Ascending aorta (tissue), 2 donors: ENCODE measurements around the gene PCBP3. TPM values are rescaled to one million over a fixed set of nuclear protein-coding genes. Genes with fewer than 3 reads are reported as not detected.

ENCODE experiments used
- DNase-seq, 2 donors: peaks; one replicate each; pipeline ENCODE4 v3.0.0-alpha.2; 2019; ENCODE audit warnings: low spot score in 2 of 2
- H3K27ac ChIP-seq, 2 donors: fragments of 200-600 bp; sonication (generic); one replicate each; pipeline ENCODE4 v1.5.1; 2016 to 2017; ENCODE audit warnings: mild to moderate bottlenecking in 1 of 2
- H3K27me3 ChIP-seq: fragments of 200-600 bp; sonication (generic); one replicate; pipeline ENCODE4 v1.5.1; 2017
- H3K36me3 ChIP-seq, 2 donors: fragments of 200-600 bp; sonication (generic); one replicate each; pipeline ENCODE4 v1.5.1; 2016
- H3K4me1 ChIP-seq, 2 donors: fragments of 200-600 bp; sonication (generic); one replicate each; pipeline ENCODE4 v1.5.1; 2016 to 2017; ENCODE audit warnings: mild to moderate bottlenecking in 1 of 2
- H3K4me3 ChIP-seq, 2 donors: fragments of 200-600 bp; sonication (generic); one replicate each; pipeline ENCODE4 v1.5.1; 2016 to 2017; ENCODE audit warnings: mild to moderate bottlenecking in 1 of 2
- H3K9me3 ChIP-seq, 2 donors: fragments of 200-600 bp; sonication (generic); one replicate each; pipeline ENCODE4 v1.5.1; 2016
- intact Hi-C: fragments of 100-400 bp; cut with DNase I; formaldehyde crosslinking; loops from one replicate; pipeline ENCODE4 v1.15.1; 2023
- total RNA-seq: library from RNA; depleted of rRNA; stranded (reverse); fragments of >200 nt; gene quantifications from one replicate; pipeline ENCODE4 v1.1.0, GENCODE V29; 2016
- TF ChIP-seq, protein P1 (sequence below), 3 experiments: fragments of 200-600 bp in 2 of 3; fragments of 450-650 bp in 1 of 3; sonication (generic) in 2 of 3; IDR thresholded peaks; one replicate each; pipeline ENCODE4 v1.5.1; 2016 to 2019; ENCODE audit warnings: antibody characterized with exemption in 3 of 3, mild to moderate bottlenecking in 1 of 3, moderate library complexity in 1 of 3

Gene PCBP3
- total RNA-seq, 1 donor from 2014 or later = not detected

- Histone ChIP-seq H3K4me1 (peaks cover 0 to 3% of the 10 kb centered on the region in 2 donors), H3K27me3 (no peaks in the 10 kb centered on the region), H3K4me3 (peak overlapping the region in 1 of 2 donors; percentile 15), H3K36me3 (no peaks in the 10 kb centered on the region), H3K9me3 (no peaks in the 10 kb centered on the region), H3K27ac (no peak overlapping the region)
- TF ChIP-seq, protein P1, sequence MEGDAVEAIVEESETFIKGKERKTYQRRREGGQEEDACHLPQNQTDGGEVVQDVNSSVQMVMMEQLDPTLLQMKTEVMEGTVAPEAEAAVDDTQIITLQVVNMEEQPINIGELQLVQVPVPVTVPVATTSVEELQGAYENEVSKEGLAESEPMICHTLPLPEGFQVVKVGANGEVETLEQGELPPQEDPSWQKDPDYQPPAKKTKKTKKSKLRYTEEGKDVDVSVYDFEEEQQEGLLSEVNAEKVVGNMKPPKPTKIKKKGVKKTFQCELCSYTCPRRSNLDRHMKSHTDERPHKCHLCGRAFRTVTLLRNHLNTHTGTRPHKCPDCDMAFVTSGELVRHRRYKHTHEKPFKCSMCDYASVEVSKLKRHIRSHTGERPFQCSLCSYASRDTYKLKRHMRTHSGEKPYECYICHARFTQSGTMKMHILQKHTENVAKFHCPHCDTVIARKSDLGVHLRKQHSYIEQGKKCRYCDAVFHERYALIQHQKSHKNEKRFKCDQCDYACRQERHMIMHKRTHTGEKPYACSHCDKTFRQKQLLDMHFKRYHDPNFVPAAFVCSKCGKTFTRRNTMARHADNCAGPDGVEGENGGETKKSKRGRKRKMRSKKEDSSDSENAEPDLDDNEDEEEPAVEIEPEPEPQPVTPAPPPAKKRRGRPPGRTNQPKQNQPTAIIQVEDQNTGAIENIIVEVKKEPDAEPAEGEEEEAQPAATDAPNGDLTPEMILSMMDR (IDR thresholded peaks at IDR 0.05) = no peak
- intact Hi-C loops = no loop called here
- no peak for DNase-seq
These were observed 231.3 kb downstream of the PCBP3 start for GRCh38 chr21:45874716-45875415.

GRCh38 chr21:45875416-45875760 is 231.9 kb downstream of the PCBP3 start:
- Histone ChIP-seq H3K27ac (no peak overlapping the region), H3K4me3 (no peak overlapping the region)

GRCh38 chr21:45875881-45876280 is 232.4 kb downstream of the PCBP3 start:
- TF ChIP-seq, protein P1 (IDR thresholded peaks at IDR 0.05) = no peak
- no peaks in the 10 kb centered on the region for H3K27me3 ChIP-seq
- DNase-seq = no peak
- H3K4me1 ChIP-seq = peaks cover 0 to 3% of the 10 kb centered on the region in 2 donors
- H3K9me3 ChIP-seq = no peaks in the 10 kb centered on the region
- no peaks in the 10 kb centered on the region for H3K36me3 ChIP-seq
- no peak overlapping the region for H3K27ac ChIP-seq
- no peak overlapping the region for H3K4me3 ChIP-seq
- intact Hi-C loops = no loop called here

More at GRCh38 chr21:45875416-45875760, 231.9 kb downstream of the PCBP3 start:
- Histone ChIP-seq H3K9me3 (no peaks in the 10 kb centered on the region), H3K4me1 (peaks cover 0 to 3% of the 10 kb centered on the region in 2 donors), H3K36me3 (no peaks in the 10 kb centered on the region), H3K27me3 (no peaks in the 10 kb centered on the region)
- intact Hi-C loops = no loop called here
- no peak for DNase-seq
- TF ChIP-seq, protein P1 (IDR thresholded peaks at IDR 0.05) = no peak

GRCh38 chr21:45876381-45877170 is 233.1 kb downstream of the PCBP3 start:
- TF ChIP-seq, protein P1 (IDR thresholded peaks at IDR 0.05) = no peak
- Histone ChIP-seq H3K9me3 (no peaks in the 10 kb centered on the region), H3K27ac (no peak overlapping the region), H3K36me3 (no peaks in the 10 kb centered on the region), H3K4me1 (peaks cover 0 to 3% of the 10 kb centered on the region in 2 donors), H3K4me3 (no peak overlapping the region), H3K27me3 (no peaks in the 10 kb centered on the region)
- no peak for DNase-seq
- intact Hi-C loops = no loop called here

DNA sequence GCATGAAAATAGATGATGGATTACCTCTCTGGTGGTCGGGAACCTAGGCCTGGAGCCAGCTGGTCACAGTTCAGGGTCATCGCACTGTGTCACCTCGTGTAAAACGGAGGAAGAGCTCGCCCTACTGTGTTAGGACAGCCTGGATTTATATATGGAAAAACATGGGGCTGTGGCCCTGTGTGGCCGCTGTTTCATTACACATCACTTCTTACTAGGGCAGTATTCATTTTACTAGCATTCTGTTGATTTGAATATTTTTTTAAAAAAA is 233.6 kb downstream of the PCBP3 start:
- Histone ChIP-seq H3K4me1 (peaks cover 0 to 3% of the 10 kb centered on the region in 2 donors), H3K36me3 (no peaks in the 10 kb centered on the region), H3K9me3 (no peaks in the 10 kb centered on the region), H3K4me3 (no peak overlapping the region), H3K27me3 (no peaks in the 10 kb centered on the region), H3K27ac (no peak overlapping the region)
- intact Hi-C loops = no loop called here
- DNase-seq = no peak
- TF ChIP-seq, protein P1 (IDR thresholded peaks at IDR 0.05) = no peak
